Activated CD4-positive, alpha-beta T cell treated with anti-CD3 and anti-CD28 coated beads, Interleukin-2, amount 10 ng/mL, durations not matched to agents 24 days and 14 days (primary cell): ENCODE data around the gene MIA. TPM values are rescaled to one million over a fixed set of nuclear protein-coding genes. Genes with fewer than 3 reads are reported as not detected.
A peak's percentile ranks its signal among the peaks of the same experiment; 100 is the strongest.
"Not testable (repeated sequence)": the region's sequence is repeated elsewhere in the genome, so short reads cannot be mapped to it uniquely, and the experiment has no call there.

ENCODE experiments used
- DNase-seq: peaks from one replicate; pipeline ENCODE4 v3.0.0; 2022
- H3K27ac Mint-ChIP-seq: one replicate; pipeline ENCODE4 v1.8.0; 2022; ENCODE audit warnings: mild to moderate bottlenecking, mixed read lengths
- H3K27me3 Mint-ChIP-seq: one replicate; pipeline ENCODE4 v1.8.0; 2022; ENCODE audit warnings: mixed read lengths
- H3K36me3 Mint-ChIP-seq: one replicate; pipeline ENCODE4 v1.8.0; 2022; ENCODE audit warnings: low read depth, mild to moderate bottlenecking, mixed read lengths
- H3K4me1 Mint-ChIP-seq: one replicate; pipeline ENCODE4 v1.8.0; 2021; ENCODE audit warnings: mixed read lengths
- H3K4me3 Mint-ChIP-seq: one replicate; pipeline ENCODE4 v1.8.0; 2022; ENCODE audit warnings: mild to moderate bottlenecking, moderate library complexity, mixed read lengths
- H3K9me3 Mint-ChIP-seq: one replicate; pipeline ENCODE4 v1.8.0; 2021; ENCODE audit warnings: mixed read lengths
- intact Hi-C: fragments of 100-400 bp; cut with micrococcal nuclease; formaldehyde crosslinking; loops from one replicate; pipeline ENCODE4 v1.15.1; 2023
- total RNA-seq: library from RNA; stranded (reverse); gene quantifications from 2 replicates; pipeline ENCODE4 v1.2.3, GENCODE V29; 2022

MIA gene
- total RNA-seq, 1 donor from 2014 or later: 0.56 TPM

- Mint-ChIP-seq H3K27me3 (no peaks in the 10 kb centered on the region), H3K4me1 (peaks cover 40% of the 10 kb centered on the region), H3K9me3 (no peaks in the 10 kb centered on the region), H3K27ac (peak overlapping the region; percentile 58), H3K36me3 (peaks cover 70% of the 10 kb centered on the region), H3K4me3 (peak overlapping the region; percentile 18)
- no peak for DNase-seq
- intact Hi-C loops: loop anchor here (1.0 to 10.0 kb wide), 2 partner anchors 36 to 92 kb away; no protein-coding TSS in a partner anchor
Measured at GRCh38 chr19:40756502-40757110, 18.7 kb upstream of the MIA start.

- Mint-ChIP-seq H3K27me3 (no peaks in the 10 kb centered on the region), H3K9me3 (no peaks in the 10 kb centered on the region), H3K36me3 (peaks cover 73% of the 10 kb centered on the region), H3K27ac (peak overlapping the region; percentile 38), H3K4me3 (no peak overlapping the region), H3K4me1 (peaks cover 44% of the 10 kb centered on the region)
- no peak for DNase-seq
- intact Hi-C loops: loop anchor here (10.0 kb wide), 1 partner anchor 94 kb away; no protein-coding TSS in a partner anchor
Measured at GRCh38 chr19:40758491-40758890, 16.8 kb upstream of the MIA start.

GRCh38 chr19:40759352-40759751 lies 16.0 kb upstream of the MIA start:
- intact Hi-C loops: loop anchor here (10.0 kb wide), 1 partner anchor 95 kb away; no protein-coding TSS in a partner anchor
- Mint-ChIP-seq H3K4me3 (no peak overlapping the region), H3K36me3 (peaks cover 79% of the 10 kb centered on the region), H3K4me1 (peaks cover 49% of the 10 kb centered on the region), H3K27ac (no peak overlapping the region), H3K27me3 (no peaks in the 10 kb centered on the region), H3K9me3 (no peaks in the 10 kb centered on the region)
- no peak for DNase-seq

- H3K27me3 Mint-ChIP-seq: no peaks in the 10 kb centered on the region
- peaks cover 81% of the 10 kb centered on the region for H3K36me3 Mint-ChIP-seq
- DNase-seq: no peak
- H3K4me1 Mint-ChIP-seq: peaks cover 43% of the 10 kb centered on the region
- H3K27ac Mint-ChIP-seq: peak overlapping the region; percentile 42
- H3K4me3 Mint-ChIP-seq: no peak overlapping the region
- H3K9me3 Mint-ChIP-seq: no peaks in the 10 kb centered on the region
- intact Hi-C loops: no loop called here
Measured at GRCh38 chr19:40762754-40763470, 12.4 kb upstream of the MIA start.

GRCh38 chr19:40763526-40763925 lies 11.8 kb upstream of the MIA start:
- Mint-ChIP-seq H3K36me3 (peaks cover 76% of the 10 kb centered on the region), H3K4me1 (peaks cover 40% of the 10 kb centered on the region), H3K27me3 (no peaks in the 10 kb centered on the region), H3K9me3 (no peaks in the 10 kb centered on the region), H3K27ac (peak overlapping the region; percentile 37), H3K4me3 (no peak overlapping the region)
- DNase-seq: no peak
- intact Hi-C loops: no loop called here

- no peak for DNase-seq
- Mint-ChIP-seq H3K27me3 (no peaks in the 10 kb centered on the region), H3K36me3 (peaks cover 78% of the 10 kb centered on the region), H3K27ac (peak overlapping the region; percentile 72), H3K4me3 (peak overlapping the region; percentile 19), H3K9me3 (no peaks in the 10 kb centered on the region), H3K4me1 (peaks cover 40% of the 10 kb centered on the region)
- intact Hi-C loops: no loop called here
Measured at GRCh38 chr19:40763963-40764362, 11.4 kb upstream of the MIA start.

GRCh38 chr19:40766385-40766784 lies 8.9 kb upstream of the MIA start:
- Mint-ChIP-seq H3K36me3 (peaks cover 79% of the 10 kb centered on the region), H3K4me1 (peaks cover 39% of the 10 kb centered on the region)
- H3K27ac Mint-ChIP-seq, H3K27me3 Mint-ChIP-seq, intact Hi-C loops, H3K9me3 Mint-ChIP-seq, DNase-seq, H3K4me3 Mint-ChIP-seq: not testable (repeated sequence)

- no peak overlapping the region for H3K27ac Mint-ChIP-seq
- no peak for DNase-seq
- H3K27me3 Mint-ChIP-seq: no peaks in the 10 kb centered on the region
- H3K4me3 Mint-ChIP-seq: no peak overlapping the region
- H3K4me1 Mint-ChIP-seq: peaks cover 23% of the 10 kb centered on the region
- H3K36me3 Mint-ChIP-seq: peaks cover 57% of the 10 kb centered on the region
- intact Hi-C loops: no loop called here
- no peaks in the 10 kb centered on the region for H3K9me3 Mint-ChIP-seq
Measured at GRCh38 chr19:40768869-40769268, 6.5 kb upstream of the MIA start.

- intact Hi-C loops: loop anchor here (10.0 kb wide), 1 partner anchor 584 kb away; the partner anchor contains the start of gene TGFB1
- not testable (repeated sequence) for H3K4me3 Mint-ChIP-seq, H3K9me3 Mint-ChIP-seq, H3K27ac Mint-ChIP-seq, H3K27me3 Mint-ChIP-seq
- Mint-ChIP-seq H3K36me3 (peaks cover 35% of the 10 kb centered on the region), H3K4me1 (peaks cover 19% of the 10 kb centered on the region)
- peak; percentile 67 for DNase-seq
Measured at GRCh38 chr19:40771101-40771862, 4.0 kb upstream of the MIA start.

GRCh38 chr19:40775632-40776022 lies 306 bp downstream of the MIA start:
- Mint-ChIP-seq H3K4me1 (peaks cover 51% of the 10 kb centered on the region), H3K27ac (no peak overlapping the region), H3K27me3 (no peaks in the 10 kb centered on the region), H3K4me3 (no peak overlapping the region), H3K9me3 (no peaks in the 10 kb centered on the region), H3K36me3 (peaks cover 13% of the 10 kb centered on the region)
- intact Hi-C loops: loop anchor here (10.0 kb wide), 1 partner anchor 579 kb away; the partner anchor contains the start of gene TGFB1
- no peak for DNase-seq

- Mint-ChIP-seq H3K27ac (peak overlapping the region; percentile 49), H3K27me3 (no peaks in the 10 kb centered on the region), H3K4me3 (no peak overlapping the region), H3K36me3 (peaks cover 9% of the 10 kb centered on the region), H3K9me3 (no peaks in the 10 kb centered on the region), H3K4me1 (peaks cover 52% of the 10 kb centered on the region)
- intact Hi-C loops: loop anchor here (10.0 kb wide), 1 partner anchor 578 kb away; the partner anchor contains the start of gene TGFB1
- DNase-seq: no peak
Measured at GRCh38 chr19:40776364-40776763, 1.0 kb downstream of the MIA start.

GRCh38 chr19:40776932-40777644 lies 1.8 kb downstream of the MIA start:
- peak; percentile 96 for DNase-seq

GRCh38 chr19:40777645-40777936 lies 2.3 kb downstream of the MIA start:
- no peaks in the 10 kb centered on the region for H3K27me3 Mint-ChIP-seq
- H3K4me3 Mint-ChIP-seq: peak overlapping the region; percentile 94
- intact Hi-C loops: loop anchor here (1.0 to 10.0 kb wide), 4 partner anchors 22 to 577 kb away; partner anchors contain the start of genes SNRPA and TGFB1
- no peaks in the 10 kb centered on the region for H3K9me3 Mint-ChIP-seq
- H3K36me3 Mint-ChIP-seq: peaks cover 12% of the 10 kb centered on the region
- peak overlapping the region; percentile 96 for H3K27ac Mint-ChIP-seq
- DNase-seq: no peak
- peaks cover 53% of the 10 kb centered on the region for H3K4me1 Mint-ChIP-seq

More at GRCh38 chr19:40776932-40777644, 1.8 kb downstream of the MIA start:
- peak overlapping the region; percentile 96 for H3K27ac Mint-ChIP-seq
- H3K4me1 Mint-ChIP-seq: peaks cover 53% of the 10 kb centered on the region
- intact Hi-C loops: loop anchor here (1.0 to 10.0 kb wide), 4 partner anchors 22 to 578 kb away; partner anchors contain the start of genes SNRPA and TGFB1
- peaks cover 10% of the 10 kb centered on the region for H3K36me3 Mint-ChIP-seq
- H3K9me3 Mint-ChIP-seq: no peaks in the 10 kb centered on the region
- H3K4me3 Mint-ChIP-seq: peak overlapping the region; percentile 94
- no peaks in the 10 kb centered on the region for H3K27me3 Mint-ChIP-seq
